ENCODE measurements around the gene H1-8.

GRCh38 chr3:129540776-129541516 lies 2.0 kb upstream of the H1-8 start:
- no peak for TF ChIP-seq POLR2A (IDR thresholded peaks at IDR 0.05)
- TF ChIP-seq, protein P1, sequence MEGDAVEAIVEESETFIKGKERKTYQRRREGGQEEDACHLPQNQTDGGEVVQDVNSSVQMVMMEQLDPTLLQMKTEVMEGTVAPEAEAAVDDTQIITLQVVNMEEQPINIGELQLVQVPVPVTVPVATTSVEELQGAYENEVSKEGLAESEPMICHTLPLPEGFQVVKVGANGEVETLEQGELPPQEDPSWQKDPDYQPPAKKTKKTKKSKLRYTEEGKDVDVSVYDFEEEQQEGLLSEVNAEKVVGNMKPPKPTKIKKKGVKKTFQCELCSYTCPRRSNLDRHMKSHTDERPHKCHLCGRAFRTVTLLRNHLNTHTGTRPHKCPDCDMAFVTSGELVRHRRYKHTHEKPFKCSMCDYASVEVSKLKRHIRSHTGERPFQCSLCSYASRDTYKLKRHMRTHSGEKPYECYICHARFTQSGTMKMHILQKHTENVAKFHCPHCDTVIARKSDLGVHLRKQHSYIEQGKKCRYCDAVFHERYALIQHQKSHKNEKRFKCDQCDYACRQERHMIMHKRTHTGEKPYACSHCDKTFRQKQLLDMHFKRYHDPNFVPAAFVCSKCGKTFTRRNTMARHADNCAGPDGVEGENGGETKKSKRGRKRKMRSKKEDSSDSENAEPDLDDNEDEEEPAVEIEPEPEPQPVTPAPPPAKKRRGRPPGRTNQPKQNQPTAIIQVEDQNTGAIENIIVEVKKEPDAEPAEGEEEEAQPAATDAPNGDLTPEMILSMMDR (IDR thresholded peaks at IDR 0.05), result no peak
